B cell (primary cell): ENCODE results near the gene NCOR1. TPM values are rescaled to one million over a fixed set of nuclear protein-coding genes. Genes with fewer than 3 reads are reported as not detected.
A peak's percentile ranks its signal among the peaks of the same experiment; 100 is the strongest.

ENCODE experiments used
- ATAC-seq: fragments of 200-7000 bp; cut with Tn5 transposase; one replicate; pipeline ENCODE4 v1.10.0; 2021; ENCODE audit warnings: low read depth, mild to moderate bottlenecking, moderate number of reproducible peaks, moderate library complexity
- CTCF ChIA-PET: fragments of 350-600 bp; sonication (Branson Sonifier 250); formaldehyde crosslinking; loops from one replicate; lab custom pipeline; 2021; ENCODE audit warnings: antibody characterized with exemption, inconsistent platforms; lab: Charles Lee
- POLR2A ChIA-PET: fragments of 350-600 bp; sonication (Branson Sonifier 250); formaldehyde crosslinking; loops from one replicate; lab custom pipeline; 2021; ENCODE audit warnings: antibody characterized with exemption; lab: Charles Lee
- DNase-seq: peaks from one replicate; pipeline ENCODE4 v3.0.0; 2013
- H2AFZ ChIP-seq: 2 replicates; pipeline ENCODE4 v1.6.1; 2012; ENCODE audit warnings: mild to moderate bottlenecking, low read depth, low read length; ENCODE audit not compliant: insufficient read depth, poor library complexity, severe bottlenecking
- H3K27ac ChIP-seq, 2 donors: 1 replicate in 1 of 2; 2 replicates in 1 of 2; pipeline ENCODE4 v1.5.1; 2012 to 2013; ENCODE audit warnings: low read length in 2 of 2, mild to moderate bottlenecking in 2 of 2, moderate library complexity in 1 of 2
- H3K27me3 ChIP-seq, 4 experiments: fragments of 200-600 bp in 1 of 4; sonication (generic) in 1 of 4; replicated peaks in 1 of 4; 1 replicate in 2 of 4; 2 replicates in 2 of 4; pipeline versions ENCODE4 v1.6.1 to v1.7.0; 2013 to 2016; ENCODE audit warnings: low read length in 3 of 4, mild to moderate bottlenecking in 2 of 4, mixed read lengths in 1 of 4, moderate library complexity in 1 of 4; ENCODE audit not compliant: insufficient read depth in 4 of 4, control insufficient read depth in 3 of 4; ENCODE audit errors: control extremely low read depth in 1 of 4
- H3K36me3 ChIP-seq, 2 experiments: replicated peaks in 1 of 2; 1 replicate in 1 of 2; 2 replicates in 1 of 2; pipeline versions ENCODE4 v1.6.1 to v1.7.1; 2013; ENCODE audit warnings: low read length in 1 of 2; ENCODE audit not compliant: insufficient read depth in 2 of 2, control insufficient read depth in 1 of 2; ENCODE audit errors: control extremely low read depth in 1 of 2, extremely low read depth in 1 of 2
- H3K4me1 ChIP-seq, 2 donors: fragments of 200-600 bp in 1 of 2; sonication (generic) in 1 of 2; 1 replicate in 1 of 2; 2 replicates in 1 of 2; pipeline versions ENCODE4 v1.5.1 to v1.6.1; 2013 to 2017; ENCODE audit warnings: low read length in 2 of 2; ENCODE audit not compliant: control insufficient read depth in 2 of 2, insufficient read depth in 2 of 2
- H3K4me2 ChIP-seq: replicated peaks from 2 replicates; pipeline ENCODE3; 2012; ENCODE audit warnings: mild to moderate bottlenecking, low read depth, low read length; ENCODE audit not compliant: poor library complexity, severe bottlenecking
- H3K4me3 ChIP-seq, 5 experiments: fragments of 200-600 bp in 1 of 5; sonication (generic) in 1 of 5; 1 replicate in 3 of 5; 2 replicates in 2 of 5; pipeline versions ENCODE4 v1.5.1 to v1.7.0; 2011 to 2016; ENCODE audit warnings: low read length in 4 of 5, mild to moderate bottlenecking in 4 of 5, low read depth in 2 of 5, control low read depth in 1 of 5, moderate library complexity in 1 of 5; ENCODE audit not compliant: insufficient read depth in 1 of 5; ENCODE audit errors: control extremely low read depth in 1 of 5, extremely low read depth in 1 of 5
- H3K79me2 ChIP-seq: fragments of 200-600 bp; sonication (generic); one replicate; pipeline ENCODE4 v1.6.0; 2016; ENCODE audit warnings: low read length; ENCODE audit not compliant: control insufficient read depth, insufficient read depth
- H3K9ac ChIP-seq: fragments of 200-600 bp; sonication (generic); 2 replicates; pipeline ENCODE4 v1.6.1; 2017; ENCODE audit warnings: mild to moderate bottlenecking, low read length, moderate library complexity
- H3K9me3 ChIP-seq, 3 donors: one replicate each; pipeline versions ENCODE4 v1.6.1 to v1.7.1; 2013; ENCODE audit warnings: low read length in 2 of 3; ENCODE audit not compliant: control insufficient read depth in 2 of 3, insufficient read depth in 1 of 3; ENCODE audit errors: control extremely low read depth in 1 of 3
- H4K20me1 ChIP-seq: 2 replicates; pipeline ENCODE4 v1.6.0; 2012; ENCODE audit warnings: mild to moderate bottlenecking, low read length; ENCODE audit not compliant: insufficient read depth, control insufficient read depth, poor library complexity, severe bottlenecking
- H3K27ac Mint-ChIP-seq: one replicate; pipeline ENCODE4 v1.8.0; 2021; ENCODE audit warnings: mixed read lengths
- H3K27me3 Mint-ChIP-seq: one replicate; pipeline ENCODE4 v1.8.0; 2021; ENCODE audit warnings: mixed read lengths
- H3K4me1 Mint-ChIP-seq: one replicate; pipeline ENCODE4 v1.8.0; 2021; ENCODE audit warnings: mixed read lengths
- H3K4me3 Mint-ChIP-seq: one replicate; pipeline ENCODE4 v1.8.0; 2021; ENCODE audit warnings: mixed read lengths
- H3K9me3 Mint-ChIP-seq: one replicate; pipeline ENCODE4 v1.8.0; 2022; ENCODE audit warnings: mixed read lengths; ENCODE audit not compliant: insufficient read depth
- EZH2 ChIP-seq: IDR thresholded peaks from 2 replicates; pipeline ENCODE4 v1.6.1; 2012; ENCODE audit warnings: borderline replicate concordance, low read depth, mild to moderate bottlenecking, moderate library complexity, low read length; ENCODE audit not compliant: insufficient read depth, poor library complexity, severe bottlenecking
- WGBS: methylation state at CpG from one replicate; pipeline ENCODE4 v1.1.5; 2013; ENCODE audit warnings: missing lambda C conversion rate; ENCODE audit not compliant: insufficient coverage; 5-methylcytosine and 5-hydroxymethylcytosine counted together
- intact Hi-C: fragments of 100-400 bp; cut with micrococcal nuclease; formaldehyde crosslinking; loops from one replicate; pipeline ENCODE4 v1.10.0; 2022
- polyA plus RNA-seq: library from polyadenylated mRNA; depleted of rRNA; stranded (reverse); fragments of >200 nt; gene quantifications from 2 replicates; pipeline ENCODE4 v1.2.3, GENCODE V29; 2012
- total RNA-seq, 2 donors: library from RNA; stranded (reverse); fragments of 120-200 nt in 1 of 2; gene quantifications; 1 replicate in 1 of 2; 2 replicates in 1 of 2; pipeline versions ENCODE4 v1.2.3 to v1.2.4, GENCODE V29; 2013 to 2022
- TF ChIP-seq, protein P1 (sequence below): fragments of 200-600 bp; IDR thresholded peaks from one replicate; pipeline ENCODE4 v1.8.0; 2022; ENCODE audit warnings: antibody characterized with exemption, mild to moderate bottlenecking

NCOR1 gene
- total and polyA plus RNA-seq, 2 donors (not counting 1 experiment from before 2014, with no cell fraction given) = 46.3 to 217 TPM

DNA sequence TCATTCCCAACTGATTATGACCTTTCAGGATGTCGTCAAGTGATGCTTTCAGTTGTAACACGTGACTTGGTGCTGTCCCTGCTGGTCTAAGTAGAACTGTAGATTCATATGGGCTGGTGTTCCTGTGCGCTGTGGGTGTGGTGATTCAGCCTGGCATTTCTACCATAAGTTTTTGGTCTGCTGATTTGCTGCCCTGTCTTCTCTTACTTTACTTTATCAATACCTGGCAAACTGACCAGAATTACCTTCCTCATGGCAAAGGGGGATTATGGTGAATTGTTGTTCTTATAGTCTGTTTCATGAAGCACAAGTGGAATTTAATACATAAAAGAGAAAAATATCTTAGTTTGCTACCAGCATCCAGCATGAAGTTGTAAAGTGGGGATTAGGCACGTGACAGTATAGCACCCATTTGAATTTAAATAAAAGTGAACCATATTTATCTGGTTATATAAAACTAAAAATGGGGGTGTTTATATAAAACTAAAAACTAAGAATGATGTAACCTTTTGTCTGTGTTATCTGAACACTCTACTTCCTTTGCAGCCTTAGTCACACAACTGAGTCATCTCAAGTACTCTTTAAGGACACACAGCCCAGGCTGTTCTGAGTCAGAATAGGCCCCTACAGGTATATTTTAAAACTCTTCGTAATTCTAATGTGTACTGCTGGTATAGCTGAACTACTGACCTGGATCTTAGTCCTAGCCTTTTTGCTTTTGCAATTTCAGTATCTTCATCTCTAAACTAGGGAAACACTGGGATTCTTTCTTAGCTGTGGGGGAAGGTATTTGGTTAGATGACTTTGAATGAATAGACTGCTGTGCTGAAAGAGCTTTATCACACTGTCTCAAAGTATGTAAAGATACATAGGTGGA lies 187.4 kb downstream of the NCOR1 start:
- Histone ChIP-seq H3K36me3 (peaks cover 19 to 87% of the 10 kb centered on the region in 2 experiments), H3K9ac (no peak overlapping the region), H3K4me2 (no peak overlapping the region), H3K27me3 (no peaks in the 10 kb centered on the region), H4K20me1 (no peaks in the 10 kb centered on the region), H3K4me3 (no peak overlapping the region), H2AFZ (no peak overlapping the region), H3K79me2 (no peaks in the 10 kb centered on the region), H3K9me3 (no peaks in the 10 kb centered on the region), H3K4me1 (no peaks in the 10 kb centered on the region), H3K27ac (peak overlapping the region in 1 of 2 donors; percentile 36)
- Mint-ChIP-seq H3K27ac (peak overlapping the region; percentile 57), H3K4me1 (peaks cover 12% of the 10 kb centered on the region), H3K27me3 (no peaks in the 10 kb centered on the region), H3K9me3 (no peaks in the 10 kb centered on the region), H3K4me3 (no peak overlapping the region)
- POLR2A ChIA-PET = no interaction called here
- TF ChIP-seq EZH2 = no peak
- TF ChIP-seq, protein P1, sequence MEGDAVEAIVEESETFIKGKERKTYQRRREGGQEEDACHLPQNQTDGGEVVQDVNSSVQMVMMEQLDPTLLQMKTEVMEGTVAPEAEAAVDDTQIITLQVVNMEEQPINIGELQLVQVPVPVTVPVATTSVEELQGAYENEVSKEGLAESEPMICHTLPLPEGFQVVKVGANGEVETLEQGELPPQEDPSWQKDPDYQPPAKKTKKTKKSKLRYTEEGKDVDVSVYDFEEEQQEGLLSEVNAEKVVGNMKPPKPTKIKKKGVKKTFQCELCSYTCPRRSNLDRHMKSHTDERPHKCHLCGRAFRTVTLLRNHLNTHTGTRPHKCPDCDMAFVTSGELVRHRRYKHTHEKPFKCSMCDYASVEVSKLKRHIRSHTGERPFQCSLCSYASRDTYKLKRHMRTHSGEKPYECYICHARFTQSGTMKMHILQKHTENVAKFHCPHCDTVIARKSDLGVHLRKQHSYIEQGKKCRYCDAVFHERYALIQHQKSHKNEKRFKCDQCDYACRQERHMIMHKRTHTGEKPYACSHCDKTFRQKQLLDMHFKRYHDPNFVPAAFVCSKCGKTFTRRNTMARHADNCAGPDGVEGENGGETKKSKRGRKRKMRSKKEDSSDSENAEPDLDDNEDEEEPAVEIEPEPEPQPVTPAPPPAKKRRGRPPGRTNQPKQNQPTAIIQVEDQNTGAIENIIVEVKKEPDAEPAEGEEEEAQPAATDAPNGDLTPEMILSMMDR = no peak
- DNase-seq (no peak), ATAC-seq (peak; percentile 70)
- intact Hi-C loops = no loop called here
- CTCF ChIA-PET = interaction anchor here (0.8 kb wide), 1 partner anchor 29 kb away, joined by 3 read pairs; the partner anchor contains the start of gene ZSWIM7
- WGBS = 100% methylated on average over 1 of the region's 5 CpGs

DNA sequence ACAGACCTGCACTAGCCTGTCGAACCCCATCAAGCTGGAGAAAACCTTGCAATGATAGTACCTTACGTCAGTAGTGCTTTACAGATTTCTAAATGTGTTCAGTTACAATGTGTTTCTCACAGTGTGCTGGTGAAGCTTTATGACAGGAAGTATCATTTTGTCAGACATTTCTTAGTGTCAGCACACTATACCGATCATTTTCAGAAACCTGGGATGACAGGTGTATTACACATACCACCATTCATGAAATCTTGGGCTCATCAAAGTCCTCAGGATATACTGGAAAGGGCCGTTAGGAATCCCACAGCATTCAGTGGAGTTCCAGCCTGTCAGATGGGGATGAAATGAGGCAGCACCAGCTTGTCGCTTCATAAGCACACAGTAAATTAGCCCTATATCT lies 188.4 kb downstream of the NCOR1 start:
- 100% methylated on average over 3 of the region's 5 CpGs for WGBS
- H3K4me2 ChIP-seq = no peak overlapping the region
- ATAC-seq (no peak), DNase-seq (no peak)
- no peak overlapping the region for H3K4me3 ChIP-seq
- Mint-ChIP-seq H3K27me3 (no peaks in the 10 kb centered on the region), H3K27ac (peak overlapping the region; percentile 57), H3K4me1 (peaks cover 12% of the 10 kb centered on the region), H3K4me3 (no peak overlapping the region), H3K9me3 (no peaks in the 10 kb centered on the region)
- ChIA-PET POLR2A (no interaction called here), CTCF (no interaction called here)
- no peak overlapping the region for H2AFZ ChIP-seq
- intact Hi-C loops = no loop called here
- no peaks in the 10 kb centered on the region for H3K4me1 ChIP-seq
- no peak overlapping the region for H3K27ac ChIP-seq
- H3K36me3 ChIP-seq = peaks cover 19 to 77% of the 10 kb centered on the region in 2 experiments
- TF ChIP-seq EZH2 = no peak
- TF ChIP-seq, protein P1 = no peak
- no peaks in the 10 kb centered on the region for H3K9me3 ChIP-seq
- no peaks in the 10 kb centered on the region for H3K79me2 ChIP-seq
- H4K20me1 ChIP-seq = no peaks in the 10 kb centered on the region
- no peak overlapping the region for H3K9ac ChIP-seq
- H3K27me3 ChIP-seq = no peaks in the 10 kb centered on the region
